ENCODE measurements around the gene ZC3H12A.

Gene ZC3H12A

GRCh38 chr1:37478890-37479254 lies 4.5 kb downstream of the ZC3H12A start:
- peak in 1 of 3 experiments; percentile 35 for DNase-seq (ENCODE audit: low read depth in 3 of 3)

- DNase-seq (ENCODE audit: low read depth in 3 of 3) = peak; percentile 83 to 92 (median 85)
Measured at GRCh38 chr1:37479255-37480124, 5.1 kb downstream of the ZC3H12A start.

- no peak for DNase-seq (ENCODE audit: low read depth in 3 of 3)
Measured at GRCh38 chr1:37480125-37480466, 5.7 kb downstream of the ZC3H12A start.

- DNase-seq (ENCODE audit: low read depth in 3 of 3) = no peak
Measured at GRCh38 chr1:37480581-37481288, 6.4 kb downstream of the ZC3H12A start.

GRCh38 chr1:37481289-37482003 lies 7.1 kb downstream of the ZC3H12A start:
- DNase-seq (ENCODE audit: low read depth in 3 of 3) = peak in 1 of 3 experiments; percentile 52

- no peak for DNase-seq (ENCODE audit: low read depth in 3 of 3)
Measured at GRCh38 chr1:37482004-37482785, 7.8 kb downstream of the ZC3H12A start.

GRCh38 chr1:37482796-37483744 lies 8.7 kb downstream of the ZC3H12A start:
- no peak for DNase-seq (ENCODE audit: low read depth in 3 of 3)

GRCh38 chr1:37483785-37484184 lies 9.4 kb downstream of the ZC3H12A start:
- DNase-seq (ENCODE audit: low read depth in 3 of 3) = no peak

- DNase-seq (ENCODE audit: low read depth in 3 of 3) = no peak
Measured at GRCh38 chr1:37484325-37485051, 10.1 kb downstream of the ZC3H12A start.

GRCh38 chr1:37485902-37486679 lies 11.7 kb downstream of the ZC3H12A start:
- DNase-seq (ENCODE audit: low read depth in 3 of 3) = no peak

GRCh38 chr1:37486680-37487618 lies 12.6 kb downstream of the ZC3H12A start:
- DNase-seq (ENCODE audit: low read depth in 3 of 3) = peak; percentile 61 to 71 (median 62)

- no peak for DNase-seq (ENCODE audit: low read depth in 3 of 3)
Measured at GRCh38 chr1:37487619-37487984, 13.2 kb downstream of the ZC3H12A start.

GRCh38 chr1:37493336-37494098 lies 19.1 kb downstream of the ZC3H12A start:
- DNase-seq (ENCODE audit: low read depth in 3 of 3) = no peak

- no peak for DNase-seq (ENCODE audit: low read depth in 3 of 3)
Measured at GRCh38 chr1:37495875-37496274, 21.5 kb downstream of the ZC3H12A start.

GRCh38 chr1:37497832-37498231 lies 23.5 kb downstream of the ZC3H12A start:
- DNase-seq (ENCODE audit: low read depth in 3 of 3) = no peak

GRCh38 chr1:37498872-37499617 lies 24.7 kb downstream of the ZC3H12A start:
- no peak for DNase-seq (ENCODE audit: low read depth in 3 of 3)

GRCh38 chr1:37501661-37502060 lies 27.3 kb downstream of the ZC3H12A start:
- DNase-seq (ENCODE audit: low read depth in 3 of 3) = no peak
